ENCODE data around the gene TMEM168.
"Not testable (repeated sequence)": the region's sequence is repeated elsewhere in the genome, so short reads cannot be mapped to it uniquely, and the experiment has no call there.

The TMEM168 gene

GRCh38 chr7:112789817-112790585 is at the start of gene TMEM168:
Gene TMEM168, minus strand, starts transcription at chr7:112790393. Its CDS starts 5,568 bp downstream, at chr7:112784825.
- peak; percentile 70 to 73 for DNase-seq (ENCODE audit: low read depth in 2 of 2, low spot score in 1 of 2)

GRCh38 chr7:112835928-112836327 is 45.7 kb upstream of the TMEM168 start:
- DNase-seq (ENCODE audit: low read depth in 2 of 2, low spot score in 1 of 2) = not testable (repeated sequence)

- no peak for DNase-seq (ENCODE audit: low read depth in 2 of 2, low spot score in 1 of 2)
Measured at GRCh38 chr7:112833082-112833481, 42.9 kb upstream of the TMEM168 start.

- DNase-seq (ENCODE audit: low read depth in 2 of 2, low spot score in 1 of 2) = no peak
Measured at GRCh38 chr7:112830769-112831168, 40.6 kb upstream of the TMEM168 start.

- no peak for DNase-seq (ENCODE audit: low read depth in 2 of 2, low spot score in 1 of 2)
Measured at GRCh38 chr7:112828696-112829095, 38.5 kb upstream of the TMEM168 start.

GRCh38 chr7:112821345-112821744 is 31.2 kb upstream of the TMEM168 start:
- DNase-seq (ENCODE audit: low read depth in 2 of 2, low spot score in 1 of 2) = no peak

GRCh38 chr7:112819536-112819935 is 29.3 kb upstream of the TMEM168 start:
- DNase-seq (ENCODE audit: low read depth in 2 of 2, low spot score in 1 of 2) = no peak

- no peak for DNase-seq (ENCODE audit: low read depth in 2 of 2, low spot score in 1 of 2)
Measured at GRCh38 chr7:112806156-112806555, 16.0 kb upstream of the TMEM168 start.

- DNase-seq (ENCODE audit: low read depth in 2 of 2, low spot score in 1 of 2) = no peak
Measured at GRCh38 chr7:112802406-112802805, 12.2 kb upstream of the TMEM168 start.

- no peak for DNase-seq (ENCODE audit: low read depth in 2 of 2, low spot score in 1 of 2)
Measured at GRCh38 chr7:112800486-112800885, 10.3 kb upstream of the TMEM168 start.

GRCh38 chr7:112799448-112800120 is 9.4 kb upstream of the TMEM168 start:
- no peak for DNase-seq (ENCODE audit: low read depth in 2 of 2, low spot score in 1 of 2)

- DNase-seq (ENCODE audit: low read depth in 2 of 2, low spot score in 1 of 2) = no peak
Measured at GRCh38 chr7:112798274-112799159, 8.3 kb upstream of the TMEM168 start.

GRCh38 chr7:112796552-112796951 is 6.4 kb upstream of the TMEM168 start:
- not testable (repeated sequence) for DNase-seq (ENCODE audit: low read depth in 2 of 2, low spot score in 1 of 2)

GRCh38 chr7:112792441-112792840 is 2.2 kb upstream of the TMEM168 start:
- no peak for DNase-seq (ENCODE audit: low read depth in 2 of 2, low spot score in 1 of 2)

- DNase-seq (ENCODE audit: low read depth in 2 of 2, low spot score in 1 of 2) = no peak
Measured at GRCh38 chr7:112791465-112792168, 1.4 kb upstream of the TMEM168 start.

GRCh38 chr7:112790586-112791003 is 402 bp upstream of the TMEM168 start:
- no peak for DNase-seq (ENCODE audit: low read depth in 2 of 2, low spot score in 1 of 2)

GRCh38 chr7:112789453-112789816 is 758 bp downstream of the TMEM168 start:
- no peak for DNase-seq (ENCODE audit: low read depth in 2 of 2, low spot score in 1 of 2)

- DNase-seq (ENCODE audit: low read depth in 2 of 2, low spot score in 1 of 2) = no peak
Measured at GRCh38 chr7:112788778-112789343, 1.3 kb downstream of the TMEM168 start.

GRCh38 chr7:112784603-112785002 is 5.6 kb downstream of the TMEM168 start:
- no peak for DNase-seq (ENCODE audit: low read depth in 2 of 2, low spot score in 1 of 2)

- DNase-seq (ENCODE audit: low read depth in 2 of 2, low spot score in 1 of 2) = no peak
Measured at GRCh38 chr7:112782498-112782897, 7.7 kb downstream of the TMEM168 start.

GRCh38 chr7:112781558-112781957 is 8.6 kb downstream of the TMEM168 start:
- no peak for DNase-seq (ENCODE audit: low read depth in 2 of 2, low spot score in 1 of 2)
